ENCODE data around the gene TTC39C.
A peak's percentile ranks its signal among the peaks of the same experiment; 100 is the strongest.
"Not testable (repeated sequence)": the region's sequence is repeated elsewhere in the genome, so short reads cannot be mapped to it uniquely, and the experiment has no call there.

The TTC39C gene

DNA sequence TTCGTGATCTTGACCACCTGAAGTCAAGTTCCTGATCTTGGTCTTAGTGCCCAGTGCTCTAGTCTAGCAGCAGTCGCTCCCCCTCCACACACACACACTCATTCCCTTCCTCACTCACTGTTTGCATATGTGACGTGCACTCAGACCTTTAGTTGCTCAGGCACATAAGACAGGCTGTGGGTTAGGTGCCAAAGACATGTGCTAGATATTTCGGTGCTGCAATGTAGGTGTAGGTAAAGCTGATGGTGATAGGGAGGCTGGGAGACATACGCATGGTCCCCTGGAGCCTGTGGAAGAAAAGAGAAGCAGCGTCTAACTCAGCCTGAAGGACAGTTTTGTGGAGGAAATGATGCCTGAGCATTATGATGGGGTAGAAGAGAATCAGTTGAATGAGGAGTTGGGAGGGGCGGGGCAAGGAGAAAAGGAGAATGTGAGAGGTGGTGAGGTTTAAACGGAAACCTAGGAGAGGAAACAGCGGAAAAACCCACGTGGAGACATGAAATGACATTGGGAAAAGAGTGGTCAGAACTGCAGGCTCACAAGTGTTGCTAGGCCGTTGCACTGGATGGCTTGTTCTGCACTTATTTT is 3.8 kb downstream of the TTC39C start:
- DNase-seq (ENCODE audit: low read depth), result no peak

DNA sequence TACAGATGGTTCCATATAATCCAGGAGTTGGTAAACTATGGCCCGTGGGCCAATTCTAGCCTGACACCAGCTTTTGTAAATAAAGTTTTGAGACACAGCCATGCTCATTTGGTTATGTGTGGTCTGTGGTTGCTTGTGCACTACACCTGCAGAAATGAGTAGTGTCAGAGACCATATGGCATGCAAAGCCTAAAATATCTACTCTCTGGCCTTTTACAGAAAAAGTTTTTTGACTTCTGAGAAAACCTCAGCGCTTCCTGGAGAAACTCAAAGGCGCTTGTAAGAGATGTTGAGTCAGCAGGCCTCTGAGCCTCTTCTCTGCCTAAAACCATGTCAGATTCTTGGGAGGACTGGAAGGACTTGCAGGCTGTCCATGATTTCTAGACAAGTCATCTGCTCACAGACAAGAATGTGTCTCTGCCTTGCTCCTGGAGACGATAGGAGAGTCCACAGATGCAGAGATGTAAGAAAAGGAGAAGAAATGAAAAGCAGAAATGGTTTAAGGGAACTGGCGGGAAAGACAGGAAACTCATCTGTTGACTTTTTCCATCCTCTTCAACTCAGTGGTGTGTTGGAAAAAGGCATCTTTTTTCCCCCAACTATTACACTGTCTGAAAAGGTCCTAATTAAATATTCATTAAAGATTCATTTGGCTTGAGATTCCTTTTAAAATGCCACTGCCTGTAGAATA is 5.2 kb downstream of the TTC39C start:
- peak; percentile 33 for DNase-seq (ENCODE audit: low read depth)

DNA sequence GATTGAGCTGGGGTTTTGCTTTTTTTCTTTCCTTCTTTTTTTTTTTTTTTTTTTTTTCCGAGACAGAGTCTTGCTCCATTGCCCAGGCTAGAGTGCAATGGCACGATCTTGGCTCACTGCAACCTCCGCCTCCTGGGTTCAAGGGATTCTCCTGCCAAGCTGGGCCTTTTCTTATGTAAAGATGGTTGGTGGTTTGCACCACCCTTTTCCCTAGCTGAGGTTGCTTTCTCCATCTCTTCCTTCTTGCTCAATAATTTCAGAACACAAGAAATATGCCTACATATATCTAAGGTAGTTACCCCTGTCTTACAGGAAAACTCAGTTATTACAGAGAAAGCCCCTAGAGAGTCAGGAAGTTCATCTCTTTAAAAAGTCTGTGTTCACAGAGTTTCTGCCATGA is 7.0 kb downstream of the TTC39C start:
- peak; percentile 41 for DNase-seq (ENCODE audit: low read depth)

DNA sequence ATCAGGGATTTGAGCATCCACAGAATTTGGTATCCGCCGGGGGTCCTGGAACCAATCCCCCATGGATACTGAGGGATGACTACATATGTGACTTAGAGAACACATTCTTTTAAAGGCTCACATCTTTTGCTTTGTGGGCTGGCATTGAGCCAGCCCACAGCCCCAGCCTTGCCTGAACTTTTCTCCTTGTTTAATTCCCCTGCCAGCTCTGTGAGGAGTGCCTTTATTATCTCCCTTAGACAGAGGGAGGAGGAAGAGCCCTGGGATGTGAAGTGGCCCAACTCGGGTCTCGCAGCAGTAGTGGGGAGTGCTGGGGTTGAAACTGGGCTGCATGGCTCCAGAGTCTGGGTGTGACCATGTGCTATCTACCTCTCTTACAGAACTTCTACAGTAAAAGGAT is 7.6 kb downstream of the TTC39C start:
- DNase-seq (ENCODE audit: low read depth), result peak; percentile 65

DNA sequence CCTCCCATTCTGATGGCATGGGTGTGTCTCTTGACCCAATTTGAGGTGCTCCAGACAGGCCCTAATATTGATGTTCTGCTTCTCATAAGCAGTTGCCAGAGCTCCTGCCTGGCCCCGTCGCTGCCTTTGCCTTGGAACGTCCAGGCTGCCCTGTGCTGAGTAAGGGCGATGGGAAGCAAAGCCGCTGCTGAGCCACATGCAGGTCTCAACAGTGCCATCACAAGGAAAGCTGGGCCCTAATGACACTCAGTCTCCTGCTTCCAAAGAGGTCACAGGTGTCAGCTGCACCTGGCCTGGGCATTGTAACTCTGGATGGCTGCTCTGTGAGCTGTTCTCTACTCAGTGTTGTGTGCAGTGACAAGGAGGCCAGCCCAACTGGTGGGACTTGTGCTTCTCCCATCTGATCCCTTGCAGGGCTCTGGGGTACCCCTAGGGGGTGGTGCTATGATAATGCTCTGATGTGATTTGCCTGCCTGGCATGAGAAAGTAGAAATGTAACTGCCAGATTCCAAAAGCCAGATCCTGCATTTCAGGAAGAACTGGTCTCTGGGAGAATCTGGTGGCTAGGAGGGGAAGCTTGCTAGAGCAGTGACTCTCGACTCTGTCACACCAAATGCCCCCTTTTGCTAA is 8.7 kb downstream of the TTC39C start:
- DNase-seq (ENCODE audit: low read depth), result no peak

DNA sequence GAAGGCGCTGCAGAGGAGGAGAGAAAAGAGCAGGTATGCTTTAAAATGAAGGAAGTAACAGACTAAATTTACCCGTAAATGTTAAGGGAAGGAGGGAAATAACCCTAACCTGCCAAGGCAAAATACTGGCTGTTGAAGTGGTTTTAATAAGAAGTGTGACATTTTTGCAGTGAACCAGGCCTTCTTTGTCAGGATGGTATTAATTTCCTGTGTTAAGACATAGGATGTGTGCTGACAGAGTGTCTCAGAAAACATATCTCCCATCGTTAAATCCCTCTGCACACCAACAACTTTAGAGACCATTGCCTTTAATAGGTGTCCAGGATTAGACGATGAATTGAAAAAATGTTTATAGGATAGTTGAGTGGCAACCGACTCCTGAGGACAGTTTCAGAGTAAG is 9.9 kb downstream of the TTC39C start:
- DNase-seq (ENCODE audit: low read depth), result no peak

DNA sequence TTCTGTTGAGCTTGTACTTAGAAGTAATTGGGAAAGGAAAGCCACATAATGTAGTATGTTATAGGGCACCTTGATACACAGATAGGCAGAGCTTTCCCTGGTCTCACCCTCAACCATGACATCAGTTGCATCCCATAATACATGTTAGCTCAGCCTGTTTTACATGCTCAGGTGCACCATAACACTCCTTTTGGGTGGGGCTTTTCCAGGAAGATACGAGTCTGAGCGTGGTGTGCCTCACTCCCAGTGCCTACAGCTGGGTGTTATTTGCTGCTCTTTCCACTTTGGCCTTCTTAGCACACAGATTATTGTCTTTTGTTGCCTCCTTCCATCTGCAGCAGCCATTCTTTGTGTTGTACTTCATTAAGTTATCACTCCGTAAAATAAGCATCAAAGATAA is 11.9 kb downstream of the TTC39C start:
- no peak for DNase-seq (ENCODE audit: low read depth)

DNA sequence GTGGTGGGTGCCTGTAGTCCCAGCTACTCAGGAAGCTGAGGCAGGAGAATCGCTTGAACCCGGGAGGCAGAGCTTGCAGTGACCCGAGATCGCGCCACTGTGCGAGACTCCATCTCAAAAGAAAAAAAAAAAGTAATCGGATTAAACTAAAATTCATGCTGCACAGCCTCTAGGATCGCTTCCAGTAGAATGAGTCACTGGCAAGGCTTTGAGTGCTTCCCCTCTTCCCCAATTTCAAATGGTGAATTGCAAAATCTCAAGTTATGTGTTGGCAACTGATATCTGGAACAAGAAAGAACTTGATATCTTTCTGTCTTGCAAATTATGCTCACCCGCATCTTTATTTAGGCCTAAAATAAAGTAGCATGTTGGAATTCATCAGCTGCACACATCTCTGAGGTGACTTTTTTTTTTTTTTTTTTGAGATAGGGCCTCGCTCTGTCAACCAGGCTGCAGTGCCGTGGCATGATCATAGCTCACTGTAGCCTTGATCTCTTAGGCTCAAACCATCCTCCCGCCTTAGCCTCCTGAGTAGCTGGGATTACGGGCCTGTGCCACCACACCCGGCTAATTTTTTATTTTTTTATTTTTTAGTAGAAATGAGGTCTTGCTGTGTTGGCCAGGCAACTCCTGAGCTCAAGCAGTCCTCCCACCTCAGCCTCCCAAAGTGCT is 12.7 kb downstream of the TTC39C start:
- DNase-seq (ENCODE audit: low read depth), result peak; percentile 92

DNA sequence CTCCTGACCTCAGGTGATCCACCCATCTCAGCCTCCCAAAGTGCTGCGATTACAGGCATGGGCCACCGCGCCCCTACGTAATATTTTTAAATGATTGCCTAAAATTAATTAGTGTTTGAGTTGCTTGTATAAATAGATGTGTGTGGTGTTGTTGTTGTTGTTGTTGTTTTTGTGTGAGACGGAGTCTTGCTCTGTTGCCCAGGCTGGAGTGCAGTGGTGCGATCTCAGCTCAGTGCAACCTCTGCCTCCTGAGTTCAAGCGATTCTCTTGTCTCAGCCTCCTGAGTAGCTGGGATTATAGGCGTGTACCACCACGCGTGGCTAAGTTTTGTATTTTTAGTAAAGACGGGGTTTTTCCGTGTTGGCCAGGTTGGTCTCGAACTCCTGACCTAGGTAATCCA is 14.4 kb downstream of the TTC39C start:
- DNase-seq (ENCODE audit: low read depth), result not testable (repeated sequence)

DNA sequence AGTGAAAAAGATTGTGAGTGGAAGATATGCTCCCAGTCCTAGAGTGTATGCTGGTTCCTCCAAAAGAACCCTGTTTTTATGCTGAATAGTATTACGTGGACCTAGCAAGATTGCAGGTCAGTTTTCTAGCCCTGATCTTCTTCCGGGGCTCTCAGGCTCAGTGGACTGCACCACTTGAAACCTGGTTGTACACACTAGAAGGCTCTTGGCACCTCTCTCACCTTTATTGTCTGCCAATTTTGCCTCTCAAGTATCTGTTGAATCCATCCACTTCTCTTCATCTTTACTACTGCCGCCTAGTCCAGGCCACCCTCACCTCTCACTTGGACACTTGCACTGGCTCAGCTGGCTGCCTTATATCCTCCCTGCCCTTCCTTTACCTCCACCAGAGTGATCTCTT is 16.8 kb downstream of the TTC39C start:
- no peak for DNase-seq (ENCODE audit: low read depth)

DNA sequence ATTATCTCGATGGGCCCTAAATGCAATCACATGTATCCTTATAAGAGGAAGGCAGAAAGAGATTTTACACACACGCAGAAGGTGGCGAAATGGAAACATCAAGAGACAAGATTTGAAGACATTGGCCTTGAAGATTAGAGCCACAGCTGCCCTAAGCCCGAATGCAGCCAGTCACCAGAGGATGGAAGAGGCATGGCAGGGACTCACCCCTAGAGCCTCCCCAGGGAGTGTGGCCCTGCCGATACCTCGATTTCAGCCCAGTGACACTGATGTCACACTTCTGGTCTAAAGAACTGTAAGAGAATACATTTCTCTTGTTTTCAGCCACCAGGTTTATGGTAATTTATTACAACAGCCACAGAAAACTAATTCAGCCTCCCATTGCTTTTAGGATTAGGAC is 17.4 kb downstream of the TTC39C start:
- no peak for DNase-seq (ENCODE audit: low read depth)

DNA sequence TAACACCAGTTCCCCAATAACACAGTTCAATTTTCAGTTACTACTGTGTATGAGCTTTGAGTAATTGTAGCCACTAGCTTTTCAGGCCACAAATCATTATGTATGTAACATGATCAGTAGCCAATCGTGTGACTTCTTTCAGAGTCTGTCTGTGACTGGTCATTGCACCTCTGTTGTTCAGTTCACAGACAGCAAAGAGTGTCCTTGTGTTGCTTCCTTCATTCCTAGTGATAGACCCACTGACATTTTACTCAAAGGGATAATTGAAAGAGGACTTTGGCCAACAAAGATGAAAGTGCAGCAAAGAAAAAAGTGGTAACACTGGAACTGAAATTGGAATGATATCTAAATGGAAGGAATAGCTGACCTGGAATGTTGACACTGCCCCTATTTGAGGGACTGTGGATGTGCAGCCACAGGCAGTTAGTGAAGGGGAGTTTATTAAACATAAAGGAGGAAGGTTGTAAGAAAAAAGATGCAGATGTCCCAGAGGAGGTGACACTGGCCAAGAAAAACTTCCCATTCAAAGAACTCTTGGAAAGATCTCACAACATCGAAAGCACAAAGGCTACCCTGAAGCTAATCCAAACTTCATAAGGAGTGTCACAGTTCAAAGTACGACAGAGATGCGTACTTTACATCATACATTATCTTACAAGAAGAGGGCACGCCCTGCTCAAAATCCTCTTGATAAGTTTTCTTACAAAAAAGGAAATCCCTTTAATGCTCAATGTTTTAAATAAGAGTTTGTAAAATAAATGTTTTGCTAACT is 19.3 kb downstream of the TTC39C start:
- no peak for DNase-seq (ENCODE audit: low read depth)

DNA sequence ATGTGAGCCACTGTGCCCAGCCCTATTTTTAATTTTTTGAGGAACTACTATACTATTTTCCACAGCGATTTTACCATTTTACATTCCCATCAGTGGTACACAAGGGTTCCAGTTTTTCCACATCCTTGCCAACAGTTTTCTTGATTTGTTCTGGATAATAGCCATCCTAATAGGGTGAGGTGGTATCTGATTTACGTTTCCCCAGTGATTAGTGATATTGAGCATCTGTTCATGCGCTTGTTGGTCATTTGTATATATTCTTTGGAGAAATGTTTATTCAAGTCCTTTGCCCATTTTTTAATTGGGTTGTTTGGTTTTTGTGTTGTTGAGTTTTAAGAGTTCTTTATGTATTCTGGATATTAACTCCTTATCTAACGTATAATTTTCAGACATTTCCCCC is 20.8 kb downstream of the TTC39C start:
- no peak for DNase-seq (ENCODE audit: low read depth)

DNA sequence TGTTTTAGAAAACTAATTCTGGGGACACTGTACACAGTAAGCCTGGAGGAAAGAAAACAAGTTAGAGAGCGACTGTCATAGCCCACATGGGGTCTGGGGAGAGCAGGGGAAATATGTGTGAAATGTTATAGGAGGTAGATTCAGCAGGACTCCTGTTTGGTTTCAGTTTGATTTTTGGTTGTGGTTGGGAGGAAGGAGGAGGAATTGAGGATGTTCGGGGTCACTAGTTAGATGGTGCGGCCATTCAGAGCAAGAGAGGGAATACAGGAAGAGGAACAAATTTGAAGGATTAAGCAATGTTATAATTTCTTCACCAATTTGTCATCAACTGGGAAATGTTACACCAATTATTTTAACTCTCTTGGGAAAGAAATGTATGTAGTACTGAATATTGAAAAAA is 25.1 kb downstream of the TTC39C start:
- no peak for DNase-seq (ENCODE audit: low read depth)

DNA sequence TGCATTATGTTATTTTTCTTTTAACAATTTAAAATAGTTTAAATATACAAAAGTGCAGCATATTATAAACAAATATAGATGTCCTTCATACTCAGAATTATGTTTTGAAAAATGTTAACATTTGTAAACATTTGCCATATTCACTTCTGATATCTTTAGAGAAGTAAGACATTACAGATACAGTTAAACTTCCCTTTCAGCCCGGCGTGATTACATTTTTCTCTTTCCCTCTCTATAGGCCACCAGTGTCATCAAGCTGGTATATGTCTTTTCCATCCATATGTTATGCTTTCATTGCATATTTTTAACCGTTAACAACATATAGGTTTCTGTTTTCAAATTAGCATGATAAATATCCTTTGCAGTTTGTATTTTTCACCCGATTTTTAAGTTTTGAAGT is 27.1 kb downstream of the TTC39C start:
- DNase-seq (ENCODE audit: low read depth), result no peak

DNA sequence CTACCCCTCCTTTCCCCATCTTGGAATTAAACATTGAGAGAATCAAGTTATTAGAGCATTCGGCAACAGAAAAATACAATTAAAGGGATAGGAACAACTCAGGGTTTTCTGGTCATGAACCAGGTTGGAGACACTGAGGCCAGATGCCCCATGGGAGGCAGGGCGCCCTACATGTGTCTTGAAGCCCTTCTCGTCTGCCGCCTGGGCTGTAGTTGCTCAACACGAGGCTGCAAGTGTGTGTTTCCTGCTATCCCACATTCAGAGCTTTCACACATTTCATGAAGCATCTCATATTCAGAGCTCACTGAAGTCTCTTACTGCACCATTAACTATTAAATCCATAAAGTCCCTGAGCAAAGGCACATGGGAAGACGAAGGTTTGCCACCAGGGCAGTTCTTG is 28.8 kb downstream of the TTC39C start:
- DNase-seq (ENCODE audit: low read depth), result no peak

DNA sequence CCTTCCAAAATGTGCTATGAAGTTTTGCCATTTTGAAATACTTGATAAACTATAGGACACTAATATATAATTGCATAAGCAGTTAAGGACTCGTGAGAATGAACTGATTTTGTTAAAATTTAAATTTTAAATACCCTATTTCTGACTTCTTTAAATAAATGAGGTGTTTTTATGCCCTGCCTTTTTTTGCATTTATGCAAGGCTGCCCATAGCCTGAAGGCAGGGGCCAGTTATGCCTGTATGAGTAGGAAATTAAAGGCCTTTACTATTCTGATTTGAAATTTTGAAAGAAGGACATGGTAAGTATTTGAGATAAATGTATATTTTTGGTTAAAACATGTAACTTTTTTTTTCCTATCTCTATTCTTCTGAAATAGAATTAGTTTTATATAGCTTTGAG is 33.7 kb downstream of the TTC39C start:
- no peak for DNase-seq (ENCODE audit: low read depth)

DNA sequence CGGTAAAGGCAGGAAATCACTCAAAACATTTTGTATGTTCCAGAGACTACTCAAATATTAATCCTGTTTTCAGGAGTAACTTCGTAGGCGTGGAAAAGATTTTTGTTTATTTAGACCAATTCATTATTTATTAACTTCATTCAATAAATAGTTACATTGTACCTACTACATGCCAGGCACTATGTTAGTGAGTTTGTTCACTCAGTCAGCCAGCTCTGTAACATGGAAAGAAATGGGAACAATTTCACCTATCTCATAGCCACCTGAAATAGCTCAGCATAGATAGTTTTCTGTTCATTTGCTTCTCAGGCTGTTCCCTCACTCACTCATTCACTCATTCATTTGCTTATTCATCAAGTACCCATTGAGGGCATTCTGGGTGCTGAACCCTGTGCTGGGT is 34.6 kb downstream of the TTC39C start:
- DNase-seq (ENCODE audit: low read depth), result no peak

DNA sequence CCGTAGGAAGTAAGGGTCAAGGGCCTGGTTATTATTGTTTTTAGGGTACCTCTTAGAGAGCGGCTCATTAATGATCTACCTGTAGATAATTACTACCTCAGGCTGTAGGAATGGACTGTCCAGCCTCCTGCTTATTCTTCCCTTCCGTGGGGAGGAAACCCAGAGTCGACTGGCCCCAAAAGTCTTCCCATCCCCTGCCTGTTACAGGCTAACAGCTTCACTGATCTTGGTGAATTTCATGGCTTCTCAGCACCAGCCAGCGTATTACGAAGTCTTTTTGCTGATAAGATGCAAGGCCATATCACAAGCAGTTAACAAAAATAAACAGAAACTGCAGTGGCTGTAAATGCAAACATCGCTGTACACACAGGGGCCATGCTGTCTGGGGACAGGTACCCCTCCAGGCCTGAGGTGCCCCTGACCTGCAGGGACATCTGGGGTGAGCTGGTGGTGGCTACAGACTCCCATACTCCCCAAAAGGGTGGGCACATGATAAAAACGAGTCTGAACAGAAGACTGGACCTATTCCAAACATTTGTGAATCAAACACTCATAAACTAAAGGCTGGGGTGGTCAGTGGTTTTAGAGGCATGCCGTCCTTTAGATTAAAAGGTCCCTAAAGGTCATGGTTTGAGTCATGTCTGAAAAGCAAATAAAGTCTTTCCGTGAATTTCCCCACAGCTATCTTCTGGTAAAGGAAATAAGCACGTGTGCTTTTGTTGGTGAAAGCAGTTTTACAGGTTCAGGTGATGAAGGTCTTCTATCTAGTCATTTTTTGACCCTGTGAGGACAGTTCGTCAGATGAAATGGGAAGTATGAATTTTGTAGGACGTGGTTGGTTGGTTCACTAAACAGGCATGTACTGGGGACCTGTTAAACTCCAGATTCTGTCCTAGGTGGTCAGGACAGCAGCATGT is 36.7 kb downstream of the TTC39C start:
- peak; percentile 90 for DNase-seq (ENCODE audit: low read depth)

DNA sequence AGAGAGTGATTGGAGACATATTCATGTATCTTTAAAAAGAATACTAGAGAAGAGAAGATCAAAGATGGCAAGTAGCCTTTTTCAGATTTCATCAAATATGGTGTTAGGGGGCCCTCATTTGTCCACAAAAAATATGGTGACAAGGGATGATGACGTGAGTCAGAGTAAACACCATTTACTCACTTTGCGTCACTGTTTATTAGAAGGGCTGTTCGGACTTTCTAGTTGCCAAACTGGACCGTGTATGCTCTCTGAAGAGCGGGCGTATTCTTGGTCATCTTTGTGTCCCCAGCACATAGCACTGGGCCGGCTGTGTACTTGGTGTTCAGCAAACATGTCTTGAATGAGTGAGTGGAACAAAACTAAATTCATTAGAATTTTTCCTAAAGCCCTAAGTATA is 37.5 kb downstream of the TTC39C start:
- no peak for DNase-seq (ENCODE audit: low read depth)

DNA sequence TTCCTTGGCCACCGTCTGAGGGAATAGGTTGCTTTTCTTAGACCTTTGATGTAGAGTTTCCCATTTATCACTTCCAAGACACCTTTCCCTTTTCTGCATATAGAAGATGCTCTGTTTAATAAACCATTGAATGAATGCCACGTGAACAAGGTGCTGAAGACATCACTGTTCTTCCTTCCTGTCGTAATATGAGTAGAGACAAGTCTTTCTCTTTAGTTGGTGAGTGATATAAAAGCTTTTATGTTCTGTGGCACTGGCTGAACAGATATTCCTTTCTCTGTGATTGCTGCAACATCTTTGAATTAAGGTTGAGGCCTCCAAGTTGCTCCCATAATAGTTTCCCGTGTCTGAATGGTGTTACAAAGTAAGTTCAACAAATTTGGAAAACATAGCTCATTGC is 38.7 kb downstream of the TTC39C start:
- no peak for DNase-seq (ENCODE audit: low read depth)

All from amniotic epithelial cell (primary cell).